Measurements from ENCODE around the gene ZNF2. TPM values are rescaled to one million over a fixed set of nuclear protein-coding genes. Genes with fewer than 3 reads are reported as not detected.
A peak's percentile ranks its signal among the peaks of the same experiment; 100 is the strongest.

Gene ZNF2
- total RNA-seq: 5.1 and 6.1 TPM in 2 replicates

GRCh38 chr2:95165371-95166064 lies at the start of gene ZNF2:
Gene ZNF2, plus strand, starts transcription at chr2:95165809. Its CDS starts 10,418 bp downstream, at chr2:95176227.
- peak within 1 kb of the TSS; percentile 76 for H3K4me3 ChIP-seq (ENCODE audit: low read depth, low read length)
- DNase-seq (ENCODE audit: low read depth): peak; percentile 97

GRCh38 chr2:95121093-95121406 lies 44.6 kb upstream of the ZNF2 start:
- Histone ChIP-seq H3K4me3 (ENCODE audit: low read depth, low read length) (peak overlapping the region; percentile 55), H3K36me3 (ENCODE audit: control insufficient read depth, insufficient read depth, low read length) (no peaks in the 10 kb centered on the region), H3K27me3 (ENCODE audit: control insufficient read depth, insufficient read depth, low read length) (no peaks in the 10 kb centered on the region)
- DNase-seq (ENCODE audit: low read depth): no peak
- no peak for TF ChIP-seq CTCF (IDR thresholded peaks at IDR 0.05; ENCODE audit: insufficient read depth, low read length, poor library complexity, severe bottlenecking)

More at GRCh38 chr2:95165371-95166064, at the start of gene ZNF2:
- peak; percentile 5 for TF ChIP-seq CTCF (IDR thresholded peaks at IDR 0.05; ENCODE audit: insufficient read depth, low read length, poor library complexity, severe bottlenecking)
- no peaks in the 10 kb centered on the region for H3K36me3 ChIP-seq (ENCODE audit: control insufficient read depth, insufficient read depth, low read length)
- H3K27me3 ChIP-seq (ENCODE audit: control insufficient read depth, insufficient read depth, low read length): no peaks in the 10 kb centered on the region

GRCh38 chr2:95121407-95122196 lies 44.0 kb upstream of the ZNF2 start, which contains the start of gene MRPS5:
Gene MRPS5, minus strand, starts transcription at chr2:95121808. Its CDS starts 17 bp downstream, at chr2:95121791.
- H3K27me3 ChIP-seq (ENCODE audit: control insufficient read depth, insufficient read depth, low read length): no peaks in the 10 kb centered on the region
- H3K36me3 ChIP-seq (ENCODE audit: control insufficient read depth, insufficient read depth, low read length): no peaks in the 10 kb centered on the region
- no peak for DNase-seq (ENCODE audit: low read depth)
- no peak for TF ChIP-seq CTCF (IDR thresholded peaks at IDR 0.05; ENCODE audit: insufficient read depth, low read length, poor library complexity, severe bottlenecking)
- peak within 1 kb of the TSS; percentile 55 for H3K4me3 ChIP-seq (ENCODE audit: low read depth, low read length)

- Histone ChIP-seq H3K27me3 (ENCODE audit: control insufficient read depth, insufficient read depth, low read length) (no peaks in the 10 kb centered on the region), H3K36me3 (ENCODE audit: control insufficient read depth, insufficient read depth, low read length) (no peaks in the 10 kb centered on the region), H3K4me3 (ENCODE audit: low read depth, low read length) (peak overlapping the region; percentile 55)
- no peak for TF ChIP-seq CTCF (IDR thresholded peaks at IDR 0.05; ENCODE audit: insufficient read depth, low read length, poor library complexity, severe bottlenecking)
- no peak for DNase-seq (ENCODE audit: low read depth)
These were observed 43.4 kb upstream of the ZNF2 start for GRCh38 chr2:95122197-95122551.

GRCh38 chr2:95138702-95139101 lies 26.9 kb upstream of the ZNF2 start:
- no peak for DNase-seq (ENCODE audit: low read depth)
- no peaks in the 10 kb centered on the region for H3K27me3 ChIP-seq (ENCODE audit: control insufficient read depth, insufficient read depth, low read length)

More at GRCh38 chr2:95138702-95139101, 26.9 kb upstream of the ZNF2 start:
- TF ChIP-seq CTCF (IDR thresholded peaks at IDR 0.05; ENCODE audit: insufficient read depth, low read length, poor library complexity, severe bottlenecking): no peak
- Histone ChIP-seq H3K36me3 (ENCODE audit: control insufficient read depth, insufficient read depth, low read length) (no peaks in the 10 kb centered on the region), H3K4me3 (ENCODE audit: low read depth, low read length) (no peak overlapping the region)
